DMS153 (cell line): ENCODE results near the gene ANKLE1.

Experiments
- DNase-seq: peaks from one replicate; lab custom pipeline; 2025; lab: John Stamatoyannopoulos, UW

ANKLE1 gene

GRCh38 chr19:17281391-17282304 lies at the start of gene ANKLE1:
Gene ANKLE1, plus strand, starts transcription at chr19:17281901. Its CDS starts 20 bp downstream, at chr19:17281921.
- no peak for DNase-seq

- no peak for DNase-seq
These were observed 49.4 kb upstream of the ANKLE1 start for GRCh38 chr19:17232258-17232657.

GRCh38 chr19:17234911-17235299 lies 46.8 kb upstream of the ANKLE1 start:
- DNase-seq, result no peak

- DNase-seq, result peak; percentile 71
These were observed 46.3 kb upstream of the ANKLE1 start for GRCh38 chr19:17235300-17235970.

- peak; percentile 55 for DNase-seq
These were observed 45.5 kb upstream of the ANKLE1 start for GRCh38 chr19:17235971-17236777.

- no peak for DNase-seq
These were observed 44.7 kb upstream of the ANKLE1 start for GRCh38 chr19:17236811-17237543.

- DNase-seq, result no peak
These were observed 43.7 kb upstream of the ANKLE1 start for GRCh38 chr19:17237747-17238706.

GRCh38 chr19:17240062-17240752 lies 41.5 kb upstream of the ANKLE1 start:
- no peak for DNase-seq

GRCh38 chr19:17240826-17241399 lies 40.8 kb upstream of the ANKLE1 start:
- DNase-seq, result no peak

GRCh38 chr19:17242431-17243208 lies 39.1 kb upstream of the ANKLE1 start:
- no peak for DNase-seq

- no peak for DNase-seq
These were observed 38.4 kb upstream of the ANKLE1 start for GRCh38 chr19:17243211-17243829.

GRCh38 chr19:17243830-17244617 lies 37.7 kb upstream of the ANKLE1 start:
- DNase-seq, result no peak

GRCh38 chr19:17244618-17245534 lies 36.8 kb upstream of the ANKLE1 start:
- DNase-seq, result no peak

GRCh38 chr19:17245535-17245984 lies 36.1 kb upstream of the ANKLE1 start, which contains the start of gene NR2F6:
Gene NR2F6, minus strand, starts transcription at chr19:17245919. Its CDS starts 699 bp downstream, at chr19:17245220.
- DNase-seq, result no peak

- no peak for DNase-seq
These were observed 34.8 kb upstream of the ANKLE1 start for GRCh38 chr19:17246681-17247425.
